BE2C (cell line): ENCODE measurements around the gene FAM162A.

Source experiments
- DNase-seq: peaks from one replicate; pipeline ENCODE4 v3.0.0-alpha.2; 2020
- H3K27me3 ChIP-seq: fragments of 250-450 bp; sonication (Bioruptor Pico); 2 replicates; pipeline ENCODE4 v1.5.1; 2020; ENCODE audit warnings: mild to moderate bottlenecking
- H3K36me3 ChIP-seq: fragments of 250-450 bp; sonication (Bioruptor Pico); 2 replicates; pipeline ENCODE4 v1.5.1; 2020; ENCODE audit warnings: mild to moderate bottlenecking
- H3K4me1 ChIP-seq: fragments of 250-450 bp; sonication (Bioruptor Pico); 2 replicates; pipeline ENCODE4 v1.5.1; 2020
- H3K4me3 ChIP-seq: 2 replicates; pipeline ENCODE4 v1.5.1; 2011; ENCODE audit warnings: low read depth, low read length
- H3K9me3 ChIP-seq: fragments of 250-450 bp; sonication (Bioruptor Pico); 2 replicates; pipeline ENCODE4 v1.5.1; 2020
- CTCF ChIP-seq: IDR thresholded peaks from 2 replicates; pipeline ENCODE4 v1.5.1; 2012; ENCODE audit warnings: mild to moderate bottlenecking, low read depth, low read length

Gene FAM162A

DNA sequence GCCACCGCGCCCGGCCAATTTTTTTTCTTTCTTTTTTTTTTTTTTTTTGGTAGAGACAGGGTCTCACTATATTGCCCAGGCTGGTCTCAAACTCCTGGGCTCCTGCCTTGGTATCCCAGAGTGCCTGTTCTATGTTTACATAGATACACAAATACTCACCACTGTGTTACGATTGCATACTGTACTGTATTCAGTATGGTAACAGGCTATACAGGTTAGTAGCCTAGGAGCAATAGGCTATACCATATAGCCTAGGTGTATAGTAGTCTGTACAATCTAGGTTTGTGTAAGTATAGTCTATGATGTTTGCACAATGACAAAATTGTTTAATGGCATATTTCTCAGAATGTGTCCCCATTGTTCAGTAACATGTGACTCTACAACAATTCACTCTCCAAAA is 32.4 kb upstream of the FAM162A start:
- H3K27me3 ChIP-seq, result no peaks in the 10 kb centered on the region
- DNase-seq, result no peak
- no peaks in the 10 kb centered on the region for H3K36me3 ChIP-seq
- H3K9me3 ChIP-seq, result no peaks in the 10 kb centered on the region
- TF ChIP-seq CTCF, result no peak
- peaks cover 5% of the 10 kb centered on the region; the same call in 1 of the 2 replicates for H3K4me1 ChIP-seq
- H3K4me3 ChIP-seq, result no peak overlapping the region

- Histone ChIP-seq H3K9me3 (no peaks in the 10 kb centered on the region), H3K4me1 (peaks cover 12% of the 10 kb centered on the region), H3K36me3 (no peaks in the 10 kb centered on the region), H3K4me3 (no peak overlapping the region), H3K27me3 (no peaks in the 10 kb centered on the region)
- TF ChIP-seq CTCF, result no peak
- DNase-seq, result no peak
Measured at GRCh38 chr3:122353215-122353614, 30.8 kb upstream of the FAM162A start.

DNA sequence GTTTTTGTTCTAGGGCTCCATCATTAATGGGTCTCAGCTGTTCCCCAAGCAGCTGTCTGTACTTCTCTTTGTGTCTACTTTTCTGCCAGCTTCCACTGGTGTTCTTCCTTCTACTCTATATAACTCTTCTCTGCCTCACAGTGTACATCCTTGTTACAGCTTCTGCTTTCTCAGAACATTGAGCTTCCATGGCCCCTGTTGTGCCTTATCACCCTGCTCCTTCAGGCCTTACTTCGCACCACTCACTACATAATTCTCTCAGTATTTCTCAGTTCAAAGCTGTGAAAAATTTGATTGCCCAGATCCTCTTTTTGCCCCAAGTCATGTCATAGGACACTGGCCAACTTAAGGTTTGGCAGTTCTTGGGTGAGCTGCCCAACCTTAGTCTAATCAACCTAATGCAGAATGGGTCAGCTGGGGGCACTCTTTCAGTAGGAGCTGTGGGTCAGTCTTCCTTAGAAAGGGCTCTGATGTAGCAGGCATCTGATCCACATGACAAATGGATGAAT is 30.0 kb upstream of the FAM162A start:
- Histone ChIP-seq H3K9me3 (no peaks in the 10 kb centered on the region), H3K36me3 (no peaks in the 10 kb centered on the region), H3K27me3 (no peaks in the 10 kb centered on the region), H3K4me3 (no peak overlapping the region), H3K4me1 (peaks cover 19% of the 10 kb centered on the region)
- TF ChIP-seq CTCF, result no peak
- DNase-seq, result no peak

DNA sequence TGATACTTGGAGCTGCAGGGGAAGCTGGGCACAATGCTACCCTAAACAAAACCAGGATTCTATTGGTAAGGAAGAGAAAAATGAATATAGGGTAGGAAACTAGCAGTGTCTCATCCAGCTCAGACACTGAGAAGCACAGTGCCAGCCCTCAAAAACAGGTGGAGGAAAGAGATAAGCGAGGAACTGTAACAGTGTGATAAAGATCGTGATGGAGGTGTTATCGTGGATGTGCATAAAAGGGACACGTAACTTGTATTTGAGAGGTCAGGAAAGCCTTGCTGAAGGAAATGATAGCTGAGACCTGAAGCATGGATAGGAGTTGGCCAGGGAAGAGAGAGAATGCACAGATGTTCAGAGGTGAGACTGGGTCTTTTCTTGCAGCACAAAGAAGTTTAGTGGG is 28.4 kb upstream of the FAM162A start:
- no peaks in the 10 kb centered on the region for H3K9me3 ChIP-seq
- no peaks in the 10 kb centered on the region; the same call in 1 of the 2 replicates for H3K36me3 ChIP-seq
- H3K27me3 ChIP-seq, result no peaks in the 10 kb centered on the region
- no peak overlapping the region for H3K4me3 ChIP-seq
- no peak for TF ChIP-seq CTCF
- H3K4me1 ChIP-seq, result peaks cover 20% of the 10 kb centered on the region
- DNase-seq, result no peak

- Histone ChIP-seq H3K36me3 (no peaks in the 10 kb centered on the region; the same call in 1 of the 2 replicates), H3K27me3 (no peaks in the 10 kb centered on the region), H3K9me3 (no peaks in the 10 kb centered on the region), H3K4me3 (no peak overlapping the region), H3K4me1 (peaks cover 20% of the 10 kb centered on the region)
- peak; percentile 56 for DNase-seq
- peak; percentile 70 for TF ChIP-seq CTCF
Measured at GRCh38 chr3:122356402-122356801, 27.6 kb upstream of the FAM162A start.

- Histone ChIP-seq H3K36me3 (peaks cover 5% of the 10 kb centered on the region), H3K4me3 (no peak overlapping the region)
- peak; percentile 38 for DNase-seq
Measured at GRCh38 chr3:122357828-122358702, 25.9 kb upstream of the FAM162A start.

More at GRCh38 chr3:122357828-122358702, 25.9 kb upstream of the FAM162A start:
- Histone ChIP-seq H3K27me3 (no peaks in the 10 kb centered on the region), H3K4me1 (peaks cover 20% of the 10 kb centered on the region), H3K9me3 (no peaks in the 10 kb centered on the region)
- TF ChIP-seq CTCF, result no peak
